Measurements from ENCODE around the gene IGSF9.

IGSF9 gene

GRCh38 chr1:159927849-159928431, 17.5 kb downstream of the IGSF9 start:
- no peak for DNase-seq
- TF ChIP-seq POLR2A (IDR thresholded peaks at IDR 0.05; ENCODE audit: low read length) (no peak), GATA1 (IDR thresholded peaks at IDR 0.05; ENCODE audit: low read depth, low read length) (no peak)

- no peak for TF ChIP-seq POLR2A (IDR thresholded peaks at IDR 0.05; ENCODE audit: low read length)
- no peak for TF ChIP-seq GATA1 (IDR thresholded peaks at IDR 0.05; ENCODE audit: low read depth, low read length)
- DNase-seq, result no peak
Observed at GRCh38 chr1:159927211-159927848, 18.1 kb downstream of the IGSF9 start.

GRCh38 chr1:159925719-159926078, 19.7 kb downstream of the IGSF9 start:
- DNase-seq, result no peak
- TF ChIP-seq POLR2A (IDR thresholded peaks at IDR 0.05; ENCODE audit: low read length) (no peak), GATA1 (IDR thresholded peaks at IDR 0.05; ENCODE audit: low read depth, low read length) (no peak)

- peak; percentile 88 to 89 for DNase-seq
Observed at GRCh38 chr1:159924791-159925718, 20.4 kb downstream of the IGSF9 start, which contains the start of gene TAGLN2. TSS of gene TAGLN2 (minus strand) at chr1:159925507. CDS start at chr1:159920509, 4,998 bp downstream.

GRCh38 chr1:159924025-159924790, 21.2 kb downstream of the IGSF9 start:
- TF ChIP-seq POLR2A (IDR thresholded peaks at IDR 0.05; ENCODE audit: low read length) (no peak), GATA1 (IDR thresholded peaks at IDR 0.05; ENCODE audit: low read depth, low read length) (no peak)
- DNase-seq, result peak; percentile 89 to 93

More at GRCh38 chr1:159924791-159925718, 20.4 kb downstream of the IGSF9 start, which contains the start of gene TAGLN2:
- TF ChIP-seq GATA1 (IDR thresholded peaks at IDR 0.05; ENCODE audit: low read depth, low read length) (no peak), POLR2A (IDR thresholded peaks at IDR 0.05; ENCODE audit: low read length) (peak; percentile 98)

GRCh38 chr1:159923203-159924024, 22.0 kb downstream of the IGSF9 start:
- TF ChIP-seq POLR2A (IDR thresholded peaks at IDR 0.05; ENCODE audit: low read length) (peak; percentile 69), GATA1 (IDR thresholded peaks at IDR 0.05; ENCODE audit: low read depth, low read length) (no peak)
- peak; percentile 82 for DNase-seq

- DNase-seq, result peak; percentile 53 to 59
- TF ChIP-seq POLR2A (IDR thresholded peaks at IDR 0.05; ENCODE audit: low read length), result no peak
- TF ChIP-seq GATA1 (IDR thresholded peaks at IDR 0.05; ENCODE audit: low read depth, low read length), result no peak
Observed at GRCh38 chr1:159922511-159923202, 22.8 kb downstream of the IGSF9 start.

- TF ChIP-seq POLR2A (IDR thresholded peaks at IDR 0.05; ENCODE audit: low read length), result no peak
- TF ChIP-seq GATA1 (IDR thresholded peaks at IDR 0.05; ENCODE audit: low read depth, low read length), result no peak
- DNase-seq, result peak; percentile 61 to 78
Observed at GRCh38 chr1:159921700-159922504, 23.5 kb downstream of the IGSF9 start.

- DNase-seq, result peak in 1 of 2 experiments; percentile 25
- TF ChIP-seq GATA1 (IDR thresholded peaks at IDR 0.05; ENCODE audit: low read depth, low read length) (no peak), POLR2A (IDR thresholded peaks at IDR 0.05; ENCODE audit: low read length) (no peak)
Observed at GRCh38 chr1:159921251-159921650, 24.2 kb downstream of the IGSF9 start.

- DNase-seq, result no peak
- TF ChIP-seq GATA1 (IDR thresholded peaks at IDR 0.05; ENCODE audit: low read depth, low read length), result no peak
- no peak for TF ChIP-seq POLR2A (IDR thresholded peaks at IDR 0.05; ENCODE audit: low read length)
Observed at GRCh38 chr1:159920651-159921050, 24.8 kb downstream of the IGSF9 start.

- TF ChIP-seq POLR2A (IDR thresholded peaks at IDR 0.05; ENCODE audit: low read length) (no peak), GATA1 (IDR thresholded peaks at IDR 0.05; ENCODE audit: low read depth, low read length) (no peak)
- DNase-seq, result no peak
Observed at GRCh38 chr1:159920202-159920601, 25.2 kb downstream of the IGSF9 start.
